Duodenal mucosa (tissue), 2 donors: ENCODE results near the gene SPPL3.

Source experiments
- H3K27ac ChIP-seq: one replicate; pipeline ENCODE4 v1.7.0; 2013; ENCODE audit warnings: low read depth, low read length
- H3K27me3 ChIP-seq, 2 donors: one replicate each; pipeline ENCODE4 v1.7.0; 2013; ENCODE audit warnings: low read length in 2 of 2, control low read depth in 1 of 2; ENCODE audit not compliant: insufficient read depth in 2 of 2, control insufficient read depth in 1 of 2
- H3K36me3 ChIP-seq, 2 donors: one replicate each; pipeline ENCODE4 v1.7.0; 2013; ENCODE audit warnings: low read length in 2 of 2, control low read depth in 1 of 2; ENCODE audit not compliant: insufficient read depth in 2 of 2, control insufficient read depth in 1 of 2
- H3K4me1 ChIP-seq, 2 donors: one replicate each; pipeline ENCODE4 v1.7.0; 2013; ENCODE audit warnings: low read length in 2 of 2, control low read depth in 1 of 2; ENCODE audit not compliant: insufficient read depth in 2 of 2, control insufficient read depth in 1 of 2
- H3K4me3 ChIP-seq, 2 donors: one replicate each; pipeline ENCODE4 v1.7.0; 2013; ENCODE audit warnings: low read length in 2 of 2, low read depth in 1 of 2
- H3K9ac ChIP-seq, 2 donors: one replicate each; pipeline ENCODE4 v1.7.0; 2013; ENCODE audit warnings: low read length in 2 of 2, low read depth in 1 of 2
- H3K9me3 ChIP-seq, 2 donors: one replicate each; pipeline ENCODE4 v1.7.0; 2013; ENCODE audit warnings: low read length in 2 of 2, control low read depth in 1 of 2; ENCODE audit not compliant: control insufficient read depth in 1 of 2

The SPPL3 gene

GRCh38 chr12:120921637-120922036, 17.5 kb upstream of the SPPL3 start:
- Histone ChIP-seq H3K36me3 (no peaks in the 10 kb centered on the region), H3K4me1 (no peaks in the 10 kb centered on the region), H3K27ac (no peak overlapping the region), H3K9ac (no peak overlapping the region), H3K27me3 (no peaks in the 10 kb centered on the region), H3K9me3 (peaks cover 2 to 5% of the 10 kb centered on the region in 2 donors), H3K4me3 (no peak overlapping the region)

- Histone ChIP-seq H3K27ac (no peak overlapping the region), H3K27me3 (no peaks in the 10 kb centered on the region), H3K9ac (no peak overlapping the region), H3K4me1 (no peaks in the 10 kb centered on the region), H3K36me3 (no peaks in the 10 kb centered on the region), H3K4me3 (no peak overlapping the region), H3K9me3 (peaks cover 2 to 5% of the 10 kb centered on the region in 2 donors)
Measured at GRCh38 chr12:120920178-120920577, 16.0 kb upstream of the SPPL3 start.

- Histone ChIP-seq H3K9ac (no peak overlapping the region), H3K4me3 (no peak overlapping the region), H3K9me3 (peaks cover 2 to 5% of the 10 kb centered on the region in 2 donors), H3K27me3 (no peaks in the 10 kb centered on the region), H3K36me3 (no peaks in the 10 kb centered on the region), H3K4me1 (no peaks in the 10 kb centered on the region), H3K27ac (no peak overlapping the region)
Measured at GRCh38 chr12:120917748-120918147, 13.6 kb upstream of the SPPL3 start.

- no peak overlapping the region for H3K9ac ChIP-seq
- no peak overlapping the region for H3K4me3 ChIP-seq
- H3K36me3 ChIP-seq, result no peaks in the 10 kb centered on the region
- H3K4me1 ChIP-seq, result no peaks in the 10 kb centered on the region
- H3K27me3 ChIP-seq, result no peaks in the 10 kb centered on the region
- peaks cover 2 to 5% of the 10 kb centered on the region in 2 donors for H3K9me3 ChIP-seq
- H3K27ac ChIP-seq, result no peak overlapping the region
Measured at GRCh38 chr12:120916561-120916960, 12.4 kb upstream of the SPPL3 start.

GRCh38 chr12:120914794-120915193, 10.6 kb upstream of the SPPL3 start:
- Histone ChIP-seq H3K27me3 (no peaks in the 10 kb centered on the region), H3K27ac (no peak overlapping the region), H3K4me1 (no peaks in the 10 kb centered on the region), H3K4me3 (no peak overlapping the region), H3K36me3 (no peaks in the 10 kb centered on the region), H3K9me3 (peaks cover 2 to 5% of the 10 kb centered on the region in 2 donors), H3K9ac (no peak overlapping the region)

- Histone ChIP-seq H3K27me3 (no peaks in the 10 kb centered on the region), H3K27ac (no peak overlapping the region), H3K36me3 (no peaks in the 10 kb centered on the region), H3K9me3 (no peaks in the 10 kb centered on the region), H3K9ac (no peak overlapping the region), H3K4me3 (no peak overlapping the region), H3K4me1 (peaks cover under 1 to 2% of the 10 kb centered on the region in 2 donors)
Measured at GRCh38 chr12:120909633-120910298, 5.6 kb upstream of the SPPL3 start.

GRCh38 chr12:120905856-120906384, 1.8 kb upstream of the SPPL3 start:
- no peak overlapping the region for H3K4me3 ChIP-seq
- H3K4me1 ChIP-seq, result peaks cover 19 to 20% of the 10 kb centered on the region in 2 donors
- no peaks in the 10 kb centered on the region for H3K9me3 ChIP-seq
- no peak overlapping the region for H3K9ac ChIP-seq
- H3K27me3 ChIP-seq, result no peaks in the 10 kb centered on the region
- no peak overlapping the region for H3K27ac ChIP-seq
- no peaks in the 10 kb centered on the region for H3K36me3 ChIP-seq

GRCh38 chr12:120903412-120904196, 554 bp downstream of the SPPL3 start:
- no peaks in the 10 kb centered on the region for H3K9me3 ChIP-seq
- peak overlapping the region; percentile 77 for H3K27ac ChIP-seq
- H3K36me3 ChIP-seq, result peaks cover 0 to 5% of the 10 kb centered on the region in 2 donors
- H3K4me1 ChIP-seq, result peaks cover 19 to 20% of the 10 kb centered on the region in 2 donors
- no peaks in the 10 kb centered on the region for H3K27me3 ChIP-seq
- H3K9ac ChIP-seq, result peak overlapping the region; percentile 59 to 80
- peak overlapping the region; percentile 83 to 90 for H3K4me3 ChIP-seq

- Histone ChIP-seq H3K27ac (peak overlapping the region; percentile 77), H3K4me1 (peaks cover 19 to 20% of the 10 kb centered on the region in 2 donors), H3K27me3 (no peaks in the 10 kb centered on the region), H3K4me3 (peak overlapping the region; percentile 83 to 90), H3K9me3 (no peaks in the 10 kb centered on the region), H3K36me3 (peaks cover 0 to 5% of the 10 kb centered on the region in 2 donors), H3K9ac (peak overlapping the region; percentile 59 to 80)
Measured at GRCh38 chr12:120902846-120903411, 1.2 kb downstream of the SPPL3 start.

- no peak overlapping the region for H3K27ac ChIP-seq
- peak overlapping the region; percentile 83 to 90 for H3K4me3 ChIP-seq
Measured at GRCh38 chr12:120901818-120902217, 2.3 kb downstream of the SPPL3 start.

More at GRCh38 chr12:120901818-120902217, 2.3 kb downstream of the SPPL3 start:
- no peaks in the 10 kb centered on the region for H3K27me3 ChIP-seq
- peaks cover 19 to 20% of the 10 kb centered on the region in 2 donors for H3K4me1 ChIP-seq
- no peaks in the 10 kb centered on the region for H3K9me3 ChIP-seq
- no peak overlapping the region for H3K9ac ChIP-seq
- peaks cover 0 to 5% of the 10 kb centered on the region in 2 donors for H3K36me3 ChIP-seq
